Activated naive CD4-positive, alpha-beta T cell treated with Interleukin-2 at 50 U/mL for 16 hours (primary cell): Measurements from ENCODE around the gene ARPC5L.
"Not testable (repeated sequence)": the region's sequence is repeated elsewhere in the genome, so short reads cannot be mapped to it uniquely, and the experiment has no call there.

Experiments
- DNase-seq: peaks from one replicate; pipeline ENCODE4 v3.0.0-alpha.2; 2020

Gene ARPC5L

GRCh38 chr9:124841075-124841821 lies 20.7 kb upstream of the ARPC5L start:
- no peak for DNase-seq

GRCh38 chr9:124843456-124844034 lies 18.4 kb upstream of the ARPC5L start:
- DNase-seq = no peak

- no peak for DNase-seq
Observed at GRCh38 chr9:124844291-124844690, 17.6 kb upstream of the ARPC5L start.

GRCh38 chr9:124846467-124846866 lies 15.5 kb upstream of the ARPC5L start:
- DNase-seq = not testable (repeated sequence)

GRCh38 chr9:124846969-124847368 lies 15.0 kb upstream of the ARPC5L start:
- DNase-seq = no peak

GRCh38 chr9:124849801-124850200 lies 12.1 kb upstream of the ARPC5L start:
- no peak for DNase-seq

- DNase-seq = no peak
Observed at GRCh38 chr9:124852121-124852828, 9.7 kb upstream of the ARPC5L start.

- peak; percentile 81 for DNase-seq
Observed at GRCh38 chr9:124852829-124853531, 8.9 kb upstream of the ARPC5L start, which contains the start of gene WDR38. Gene WDR38, plus strand, starts transcription at chr9:124853460. Its CDS starts 72 bp downstream, at chr9:124853532.

GRCh38 chr9:124853605-124854143 lies 8.3 kb upstream of the ARPC5L start:
- no peak for DNase-seq

GRCh38 chr9:124854161-124854560 lies 7.8 kb upstream of the ARPC5L start:
- no peak for DNase-seq

- DNase-seq = no peak
Observed at GRCh38 chr9:124854822-124855221, 7.1 kb upstream of the ARPC5L start.

GRCh38 chr9:124855566-124855943 lies 6.4 kb upstream of the ARPC5L start:
- no peak for DNase-seq

GRCh38 chr9:124855944-124856765 lies 5.8 kb upstream of the ARPC5L start:
- DNase-seq = peak; percentile 26

GRCh38 chr9:124857533-124858162 lies 4.3 kb upstream of the ARPC5L start:
- no peak for DNase-seq

- DNase-seq = no peak
Observed at GRCh38 chr9:124858330-124859046, 3.4 kb upstream of the ARPC5L start.

- DNase-seq = no peak
Observed at GRCh38 chr9:124859803-124860581, 1.9 kb upstream of the ARPC5L start.

GRCh38 chr9:124860582-124861341 lies 1.2 kb upstream of the ARPC5L start:
- DNase-seq = no peak

GRCh38 chr9:124863371-124863871 lies 1.5 kb downstream of the ARPC5L start:
- no peak for DNase-seq
